ENCODE results near the gene NECAB3.
A peak's percentile ranks its signal among the peaks of the same experiment; 100 is the strongest.

NECAB3 gene

GRCh38 chr20:33697129-33697528, 22.9 kb upstream of the NECAB3 start:
- Histone ChIP-seq H3K36me3 (ENCODE audit: control insufficient read depth, insufficient read depth, low read length) (no peaks in the 10 kb centered on the region), H3K9me3 (ENCODE audit: control insufficient read depth, low read length) (no peaks in the 10 kb centered on the region), H3K4me3 (ENCODE audit: insufficient read depth, low read depth, low read length, poor library complexity, severe bottlenecking) (no peak overlapping the region), H3K27me3 (replicated peaks; ENCODE audit: control insufficient read depth, insufficient read depth, low read length, poor library complexity, severe bottlenecking) (no peaks in the 10 kb centered on the region), H3K27ac (ENCODE audit: insufficient read depth, low read length, poor library complexity, severe bottlenecking) (no peak overlapping the region), H3K4me1 (ENCODE audit: control insufficient read depth, insufficient read depth, low read length, poor library complexity, severe bottlenecking) (no peaks in the 10 kb centered on the region)
- DNase-seq: no peak

- DNase-seq: no peak
- Histone ChIP-seq H3K4me1 (ENCODE audit: control insufficient read depth, insufficient read depth, low read length, poor library complexity, severe bottlenecking) (no peaks in the 10 kb centered on the region), H3K36me3 (ENCODE audit: control insufficient read depth, insufficient read depth, low read length) (no peaks in the 10 kb centered on the region), H3K4me3 (ENCODE audit: insufficient read depth, low read depth, low read length, poor library complexity, severe bottlenecking) (no peak overlapping the region), H3K27ac (ENCODE audit: insufficient read depth, low read length, poor library complexity, severe bottlenecking) (no peak overlapping the region), H3K27me3 (replicated peaks; ENCODE audit: control insufficient read depth, insufficient read depth, low read length, poor library complexity, severe bottlenecking) (no peaks in the 10 kb centered on the region), H3K9me3 (ENCODE audit: control insufficient read depth, low read length) (no peaks in the 10 kb centered on the region)
Observed at GRCh38 chr20:33696448-33696847, 22.2 kb upstream of the NECAB3 start.

- H3K4me3 ChIP-seq (ENCODE audit: insufficient read depth, low read depth, low read length, poor library complexity, severe bottlenecking): no peak overlapping the region
- H3K27ac ChIP-seq (ENCODE audit: insufficient read depth, low read length, poor library complexity, severe bottlenecking): no peak overlapping the region
- DNase-seq: no peak
Observed at GRCh38 chr20:33694639-33695012, 20.4 kb upstream of the NECAB3 start.

GRCh38 chr20:33693741-33694638, 19.8 kb upstream of the NECAB3 start:
- Histone ChIP-seq H3K4me1 (ENCODE audit: control insufficient read depth, insufficient read depth, low read length, poor library complexity, severe bottlenecking) (no peaks in the 10 kb centered on the region), H3K4me3 (ENCODE audit: insufficient read depth, low read depth, low read length, poor library complexity, severe bottlenecking) (no peak overlapping the region), H3K9me3 (ENCODE audit: control insufficient read depth, low read length) (no peaks in the 10 kb centered on the region), H3K27ac (ENCODE audit: insufficient read depth, low read length, poor library complexity, severe bottlenecking) (no peak overlapping the region), H3K27me3 (replicated peaks; ENCODE audit: control insufficient read depth, insufficient read depth, low read length, poor library complexity, severe bottlenecking) (no peaks in the 10 kb centered on the region), H3K36me3 (ENCODE audit: control insufficient read depth, insufficient read depth, low read length) (no peaks in the 10 kb centered on the region)
- no peak for DNase-seq

More at GRCh38 chr20:33694639-33695012, 20.4 kb upstream of the NECAB3 start:
- no peaks in the 10 kb centered on the region for H3K4me1 ChIP-seq (ENCODE audit: control insufficient read depth, insufficient read depth, low read length, poor library complexity, severe bottlenecking)
- H3K9me3 ChIP-seq (ENCODE audit: control insufficient read depth, low read length): no peaks in the 10 kb centered on the region
- no peaks in the 10 kb centered on the region for H3K27me3 ChIP-seq (replicated peaks; ENCODE audit: control insufficient read depth, insufficient read depth, low read length, poor library complexity, severe bottlenecking)
- H3K36me3 ChIP-seq (ENCODE audit: control insufficient read depth, insufficient read depth, low read length): no peaks in the 10 kb centered on the region

GRCh38 chr20:33693289-33693688, 19.1 kb upstream of the NECAB3 start:
- no peaks in the 10 kb centered on the region for H3K9me3 ChIP-seq (ENCODE audit: control insufficient read depth, low read length)
- no peak overlapping the region for H3K4me3 ChIP-seq (ENCODE audit: insufficient read depth, low read depth, low read length, poor library complexity, severe bottlenecking)
- no peak overlapping the region for H3K27ac ChIP-seq (ENCODE audit: insufficient read depth, low read length, poor library complexity, severe bottlenecking)
- H3K4me1 ChIP-seq (ENCODE audit: control insufficient read depth, insufficient read depth, low read length, poor library complexity, severe bottlenecking): no peaks in the 10 kb centered on the region
- no peaks in the 10 kb centered on the region for H3K27me3 ChIP-seq (replicated peaks; ENCODE audit: control insufficient read depth, insufficient read depth, low read length, poor library complexity, severe bottlenecking)
- DNase-seq: no peak
- no peaks in the 10 kb centered on the region for H3K36me3 ChIP-seq (ENCODE audit: control insufficient read depth, insufficient read depth, low read length)

- Histone ChIP-seq H3K9me3 (ENCODE audit: control insufficient read depth, low read length) (no peaks in the 10 kb centered on the region), H3K27me3 (replicated peaks; ENCODE audit: control insufficient read depth, insufficient read depth, low read length, poor library complexity, severe bottlenecking) (no peaks in the 10 kb centered on the region), H3K36me3 (ENCODE audit: control insufficient read depth, insufficient read depth, low read length) (no peaks in the 10 kb centered on the region), H3K27ac (ENCODE audit: insufficient read depth, low read length, poor library complexity, severe bottlenecking) (no peak overlapping the region), H3K4me3 (ENCODE audit: insufficient read depth, low read depth, low read length, poor library complexity, severe bottlenecking) (no peak overlapping the region), H3K4me1 (ENCODE audit: control insufficient read depth, insufficient read depth, low read length, poor library complexity, severe bottlenecking) (peaks cover 12% of the 10 kb centered on the region)
- DNase-seq: peak in 2 of 3 donors; percentile 18 to 53
Observed at GRCh38 chr20:33689973-33690372, 15.7 kb upstream of the NECAB3 start.

GRCh38 chr20:33689493-33689892, 15.3 kb upstream of the NECAB3 start:
- Histone ChIP-seq H3K9me3 (ENCODE audit: control insufficient read depth, low read length) (no peaks in the 10 kb centered on the region), H3K36me3 (ENCODE audit: control insufficient read depth, insufficient read depth, low read length) (no peaks in the 10 kb centered on the region), H3K4me3 (ENCODE audit: insufficient read depth, low read depth, low read length, poor library complexity, severe bottlenecking) (no peak overlapping the region), H3K27me3 (replicated peaks; ENCODE audit: control insufficient read depth, insufficient read depth, low read length, poor library complexity, severe bottlenecking) (no peaks in the 10 kb centered on the region), H3K27ac (ENCODE audit: insufficient read depth, low read length, poor library complexity, severe bottlenecking) (peak overlapping the region; percentile 22), H3K4me1 (ENCODE audit: control insufficient read depth, insufficient read depth, low read length, poor library complexity, severe bottlenecking) (peaks cover 14% of the 10 kb centered on the region)
- DNase-seq: no peak

GRCh38 chr20:33688938-33689424, 14.8 kb upstream of the NECAB3 start:
- peak overlapping the region; percentile 22 for H3K27ac ChIP-seq (ENCODE audit: insufficient read depth, low read length, poor library complexity, severe bottlenecking)
- no peaks in the 10 kb centered on the region for H3K36me3 ChIP-seq (ENCODE audit: control insufficient read depth, insufficient read depth, low read length)
- peaks cover 17% of the 10 kb centered on the region for H3K4me1 ChIP-seq (ENCODE audit: control insufficient read depth, insufficient read depth, low read length, poor library complexity, severe bottlenecking)
- DNase-seq: no peak
- H3K9me3 ChIP-seq (ENCODE audit: control insufficient read depth, low read length): no peaks in the 10 kb centered on the region
- H3K4me3 ChIP-seq (ENCODE audit: insufficient read depth, low read depth, low read length, poor library complexity, severe bottlenecking): no peak overlapping the region
- no peaks in the 10 kb centered on the region for H3K27me3 ChIP-seq (replicated peaks; ENCODE audit: control insufficient read depth, insufficient read depth, low read length, poor library complexity, severe bottlenecking)

- H3K27ac ChIP-seq (ENCODE audit: insufficient read depth, low read length, poor library complexity, severe bottlenecking): peak overlapping the region; percentile 4
- H3K4me3 ChIP-seq (ENCODE audit: insufficient read depth, low read depth, low read length, poor library complexity, severe bottlenecking): no peak overlapping the region
- H3K4me1 ChIP-seq (ENCODE audit: control insufficient read depth, insufficient read depth, low read length, poor library complexity, severe bottlenecking): peaks cover 17% of the 10 kb centered on the region
- no peak for DNase-seq
- no peaks in the 10 kb centered on the region for H3K27me3 ChIP-seq (replicated peaks; ENCODE audit: control insufficient read depth, insufficient read depth, low read length, poor library complexity, severe bottlenecking)
- H3K9me3 ChIP-seq (ENCODE audit: control insufficient read depth, low read length): no peaks in the 10 kb centered on the region
- no peaks in the 10 kb centered on the region for H3K36me3 ChIP-seq (ENCODE audit: control insufficient read depth, insufficient read depth, low read length)
Observed at GRCh38 chr20:33687993-33688937, 14.0 kb upstream of the NECAB3 start.

Measured in effector memory CD4-positive, alpha-beta T cell (primary cell).